Astrocyte (in vitro differentiated cells and primary cell): ENCODE data around the gene TMA7. TPM values are rescaled to one million over a fixed set of nuclear protein-coding genes. Genes with fewer than 3 reads are reported as not detected.

Source experiments
- DNase-seq: peaks from one replicate; pipeline ENCODE4 v3.0.0-alpha.2; 2010; ENCODE audit warnings: low read depth
- FAIRE-seq: peaks from 2 replicates; lab custom pipeline; 2011; peaks lifted over from hg19 to GRCh38; lab: Jason Lieb, UNC
- H2AFZ ChIP-seq: 2 replicates; pipeline ENCODE4 v1.6.0; 2012; ENCODE audit warnings: low read depth, low read length, inconsistent platforms
- H3K27ac ChIP-seq: 2 replicates; pipeline ENCODE4 v1.5.1; 2011; ENCODE audit warnings: low read depth, low read length, inconsistent platforms
- H3K27me3 ChIP-seq: 2 replicates; pipeline ENCODE4 v1.6.0; 2011; ENCODE audit warnings: low read length, inconsistent platforms; ENCODE audit not compliant: insufficient read depth
- H3K36me3 ChIP-seq: 2 replicates; pipeline ENCODE4 v1.5.1; 2011; ENCODE audit warnings: low read length, inconsistent platforms; ENCODE audit not compliant: insufficient read depth
- H3K4me1 ChIP-seq: 2 replicates; pipeline ENCODE4 v1.5.1; 2011; ENCODE audit warnings: low read length, inconsistent platforms; ENCODE audit not compliant: insufficient read depth
- H3K4me2 ChIP-seq: 2 replicates; pipeline ENCODE4 v1.6.0; 2012; ENCODE audit warnings: low read length, inconsistent platforms
- H3K4me3 ChIP-seq: 2 replicates; pipeline ENCODE4 v1.5.1; 2011; ENCODE audit warnings: low read depth, mild to moderate bottlenecking, low read length, inconsistent platforms; ENCODE audit not compliant: insufficient read depth
- H3K79me2 ChIP-seq: 2 replicates; pipeline ENCODE4 v1.6.0; 2012; ENCODE audit warnings: mild to moderate bottlenecking, low read length, inconsistent platforms; ENCODE audit not compliant: insufficient read depth
- H3K9ac ChIP-seq: 2 replicates; pipeline ENCODE4 v1.6.0; 2012; ENCODE audit warnings: mild to moderate bottlenecking, low read length, inconsistent platforms
- H3K9me3 ChIP-seq: 2 replicates; pipeline ENCODE4 v1.5.1; 2012; ENCODE audit warnings: low read depth, mild to moderate bottlenecking, low read length, inconsistent platforms; ENCODE audit not compliant: insufficient read depth
- H4K20me1 ChIP-seq: 2 replicates; pipeline ENCODE4 v1.6.0; 2012; ENCODE audit warnings: low read length, inconsistent platforms; ENCODE audit not compliant: insufficient read depth
- H3K27ac Mint-ChIP-seq: one replicate; pipeline ENCODE4 v1.8.0; 2021; ENCODE audit warnings: mild to moderate bottlenecking, mixed read lengths; ENCODE audit not compliant: unreplicated experiment
- H3K27me3 Mint-ChIP-seq: one replicate; pipeline ENCODE4 v1.8.0; 2021; ENCODE audit warnings: low read depth, mixed read lengths; ENCODE audit not compliant: unreplicated experiment
- H3K36me3 Mint-ChIP-seq: one replicate; pipeline ENCODE4 v1.8.0; 2021; ENCODE audit warnings: low read depth, mixed read lengths; ENCODE audit not compliant: unreplicated experiment
- H3K4me1 Mint-ChIP-seq: one replicate; pipeline ENCODE4 v1.8.0; 2021; ENCODE audit warnings: low read depth, mixed read lengths; ENCODE audit not compliant: unreplicated experiment
- H3K4me3 Mint-ChIP-seq: one replicate; pipeline ENCODE4 v1.8.0; 2021; ENCODE audit warnings: mild to moderate bottlenecking, moderate library complexity, mixed read lengths; ENCODE audit not compliant: unreplicated experiment
- H3K9me3 Mint-ChIP-seq: one replicate; pipeline ENCODE4 v1.8.0; 2021; ENCODE audit warnings: mild to moderate bottlenecking, mixed read lengths; ENCODE audit not compliant: unreplicated experiment
- CTCF ChIP-seq: IDR thresholded peaks from 2 replicates; pipeline ENCODE4 v1.5.1; 2011; ENCODE audit warnings: low read depth, mild to moderate bottlenecking, inconsistent platforms, low read length, moderate library complexity; ENCODE audit not compliant: insufficient read depth
- EZH2 ChIP-seq: IDR thresholded peaks from 2 replicates; pipeline ENCODE4 v1.6.1; 2012; ENCODE audit warnings: mild to moderate bottlenecking, low read length, inconsistent platforms; ENCODE audit not compliant: insufficient read depth
- total RNA-seq: library from RNA; stranded (reverse); gene quantifications from 2 replicates; pipeline ENCODE4 v1.2.1, GENCODE V29; 2021

The TMA7 gene
- total RNA-seq, 1 donor from 2014 or later: 272 TPM

DNA sequence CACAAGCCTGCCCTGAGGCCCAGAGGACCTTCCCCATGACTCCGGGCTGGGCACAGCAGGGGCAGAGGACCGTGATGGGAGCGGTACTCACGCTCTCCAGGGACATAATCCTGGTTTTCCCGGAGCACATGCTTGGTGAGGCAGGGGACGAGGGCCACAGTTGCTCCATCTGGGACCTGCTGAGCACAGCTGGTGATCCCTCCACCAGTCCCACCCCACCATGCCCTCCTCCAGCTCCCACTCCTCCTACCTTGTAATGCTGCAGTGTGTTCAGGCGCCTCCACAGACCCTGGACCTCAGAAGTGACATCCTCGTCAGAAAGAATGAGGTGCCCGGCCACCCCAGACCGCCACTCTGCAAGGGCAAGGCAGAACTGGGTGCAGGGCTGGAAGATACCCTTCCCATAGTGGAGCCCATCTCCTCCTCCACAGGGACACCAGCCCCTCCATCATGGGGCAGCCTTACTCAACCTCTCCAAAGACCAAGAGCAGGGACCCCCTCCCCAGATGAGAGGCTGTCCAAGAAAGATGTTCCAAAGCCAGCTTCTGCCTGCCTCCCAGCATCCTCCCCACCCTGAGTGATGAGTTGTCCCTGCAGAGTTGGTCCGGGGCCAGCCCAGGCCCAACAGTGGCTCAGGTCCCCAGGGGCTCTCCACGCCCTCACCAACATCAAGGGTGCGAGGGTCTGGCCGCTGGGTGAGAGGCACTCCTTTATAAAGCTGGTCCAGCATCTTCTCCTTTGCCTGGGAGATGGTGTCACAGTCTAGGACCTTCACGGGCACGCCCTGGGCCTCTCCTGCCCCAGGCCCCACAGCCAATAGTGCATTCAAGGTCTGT, 29.6 kb upstream of the TMA7 start:
- peaks cover 4% of the 10 kb centered on the region for H3K36me3 ChIP-seq
- H3K36me3 Mint-ChIP-seq: peaks cover 33% of the 10 kb centered on the region
- H3K79me2 ChIP-seq: no peaks in the 10 kb centered on the region
- no peaks in the 10 kb centered on the region for H3K4me1 Mint-ChIP-seq
- no peaks in the 10 kb centered on the region for H3K27me3 Mint-ChIP-seq
- no peaks in the 10 kb centered on the region for H3K9me3 Mint-ChIP-seq
- no peak overlapping the region for H2AFZ ChIP-seq
- FAIRE-seq (no peak), DNase-seq (no peak)
- no peaks in the 10 kb centered on the region for H3K4me1 ChIP-seq
- H3K4me2 ChIP-seq: no peak overlapping the region
- no peaks in the 10 kb centered on the region for H3K27me3 ChIP-seq
- no peak overlapping the region for H3K4me3 Mint-ChIP-seq
- H3K27ac Mint-ChIP-seq: no peak overlapping the region
- H4K20me1 ChIP-seq: peaks cover 14% of the 10 kb centered on the region
- H3K4me3 ChIP-seq: no peak overlapping the region
- TF ChIP-seq CTCF (no peak), EZH2 (no peak)
- H3K9me3 ChIP-seq: no peaks in the 10 kb centered on the region
- H3K27ac ChIP-seq: no peak overlapping the region
- no peak overlapping the region for H3K9ac ChIP-seq

GRCh38 chr3:48411041-48411588, 28.9 kb upstream of the TMA7 start:
- H3K9me3 Mint-ChIP-seq: no peaks in the 10 kb centered on the region
- Histone ChIP-seq H3K4me3 (no peak overlapping the region), H3K9me3 (no peaks in the 10 kb centered on the region), H3K79me2 (no peaks in the 10 kb centered on the region), H2AFZ (no peak overlapping the region), H3K4me2 (no peak overlapping the region), H3K27me3 (no peaks in the 10 kb centered on the region), H3K27ac (no peak overlapping the region), H3K9ac (no peak overlapping the region), H3K4me1 (no peaks in the 10 kb centered on the region), H3K36me3 (peaks cover 4% of the 10 kb centered on the region), H4K20me1 (peaks cover 14% of the 10 kb centered on the region)
- TF ChIP-seq CTCF (no peak), EZH2 (no peak)
- H3K36me3 Mint-ChIP-seq: peaks cover 33% of the 10 kb centered on the region
- DNase-seq: no peak
- no peaks in the 10 kb centered on the region for H3K4me1 Mint-ChIP-seq
- H3K27ac Mint-ChIP-seq: no peak overlapping the region
- no peak for FAIRE-seq
- no peaks in the 10 kb centered on the region for H3K27me3 Mint-ChIP-seq
- H3K4me3 Mint-ChIP-seq: no peak overlapping the region
